Dendritic cell treated with granulocyte-macrophage colony-stimulating factor and Interleukin-4, amounts not matched to agents 40 ng/mL and 50 ng/mL, for 4 days (primary cell): Measurements from ENCODE around the gene TGFBR3L.
"Not testable (repeated sequence)": the region's sequence is repeated elsewhere in the genome, so short reads cannot be mapped to it uniquely, and the experiment has no call there.

ENCODE experiments used
- H3K27ac Mint-ChIP-seq: one replicate; pipeline ENCODE4 v1.8.0; 2022; ENCODE audit warnings: mild to moderate bottlenecking, mixed read lengths
- H3K27me3 Mint-ChIP-seq: one replicate; pipeline ENCODE4 v1.8.0; 2022; ENCODE audit warnings: mild to moderate bottlenecking, mixed read lengths
- H3K36me3 Mint-ChIP-seq: one replicate; pipeline ENCODE4 v1.8.0; 2022; ENCODE audit warnings: low read depth, mixed read lengths
- H3K4me1 Mint-ChIP-seq: one replicate; pipeline ENCODE4 v1.8.0; 2022; ENCODE audit warnings: low read depth, mixed read lengths
- H3K4me3 Mint-ChIP-seq: one replicate; pipeline ENCODE4 v1.8.0; 2022; ENCODE audit warnings: mild to moderate bottlenecking, moderate library complexity, mixed read lengths
- H3K9me3 Mint-ChIP-seq: one replicate; pipeline ENCODE4 v1.8.0; 2022; ENCODE audit warnings: mixed read lengths
- intact Hi-C: fragments of 100-400 bp; cut with micrococcal nuclease; formaldehyde crosslinking; loops from one replicate; pipeline ENCODE4 v1.15.0; 2022

The TGFBR3L gene

GRCh38 chr19:7888826-7889217 lies 25.8 kb upstream of the TGFBR3L start:
- Mint-ChIP-seq H3K36me3 (no peaks in the 10 kb centered on the region), H3K9me3 (no peaks in the 10 kb centered on the region), H3K4me1 (peaks cover 6% of the 10 kb centered on the region), H3K27ac (no peak overlapping the region), H3K27me3 (peaks cover 81% of the 10 kb centered on the region), H3K4me3 (no peak overlapping the region)
- intact Hi-C loops, result no loop called here

GRCh38 chr19:7893362-7894101 lies 21.1 kb upstream of the TGFBR3L start:
- H3K36me3 Mint-ChIP-seq, H3K27ac Mint-ChIP-seq: not testable (repeated sequence)

GRCh38 chr19:7894612-7895309 lies 19.9 kb upstream of the TGFBR3L start:
- no peak overlapping the region for H3K27ac Mint-ChIP-seq
- intact Hi-C loops, result no loop called here
- no peaks in the 10 kb centered on the region for H3K36me3 Mint-ChIP-seq
- no peaks in the 10 kb centered on the region for H3K9me3 Mint-ChIP-seq
- no peak overlapping the region for H3K4me3 Mint-ChIP-seq
- no peaks in the 10 kb centered on the region for H3K4me1 Mint-ChIP-seq
- peaks cover 63% of the 10 kb centered on the region for H3K27me3 Mint-ChIP-seq

More at GRCh38 chr19:7893362-7894101, 21.1 kb upstream of the TGFBR3L start:
- H3K27me3 Mint-ChIP-seq, result peaks cover 71% of the 10 kb centered on the region
- intact Hi-C loops, H3K9me3 Mint-ChIP-seq, H3K4me3 Mint-ChIP-seq, H3K4me1 Mint-ChIP-seq: not testable (repeated sequence)

- H3K36me3 Mint-ChIP-seq, result no peaks in the 10 kb centered on the region
- H3K4me3 Mint-ChIP-seq, result no peak overlapping the region
- no peaks in the 10 kb centered on the region for H3K4me1 Mint-ChIP-seq
- intact Hi-C loops, result no loop called here
- peaks cover 61% of the 10 kb centered on the region for H3K27me3 Mint-ChIP-seq
- H3K9me3 Mint-ChIP-seq, result no peaks in the 10 kb centered on the region
- no peak overlapping the region for H3K27ac Mint-ChIP-seq
These were observed 19.1 kb upstream of the TGFBR3L start for GRCh38 chr19:7895565-7895964.

- intact Hi-C loops, result no loop called here
- H3K27me3 Mint-ChIP-seq, result peaks cover 46% of the 10 kb centered on the region
- H3K36me3 Mint-ChIP-seq, result no peaks in the 10 kb centered on the region
- H3K9me3 Mint-ChIP-seq, result no peaks in the 10 kb centered on the region
- H3K4me1 Mint-ChIP-seq, result peaks cover under 1% of the 10 kb centered on the region
- H3K27ac Mint-ChIP-seq, result no peak overlapping the region
- H3K4me3 Mint-ChIP-seq, result no peak overlapping the region
These were observed 17.3 kb upstream of the TGFBR3L start for GRCh38 chr19:7897292-7897691.

- Mint-ChIP-seq H3K4me1 (peaks cover 12% of the 10 kb centered on the region), H3K27me3 (peaks cover 39% of the 10 kb centered on the region), H3K27ac (no peak overlapping the region), H3K36me3 (no peaks in the 10 kb centered on the region), H3K4me3 (no peak overlapping the region), H3K9me3 (no peaks in the 10 kb centered on the region)
- intact Hi-C loops, result no loop called here
These were observed 15.7 kb upstream of the TGFBR3L start for GRCh38 chr19:7898967-7899366.

- intact Hi-C loops, result no loop called here
These were observed 14.8 kb upstream of the TGFBR3L start for GRCh38 chr19:7899751-7900378.

GRCh38 chr19:7900401-7900870 lies 14.2 kb upstream of the TGFBR3L start:
- no peaks in the 10 kb centered on the region for H3K9me3 Mint-ChIP-seq
- no peak overlapping the region for H3K4me3 Mint-ChIP-seq
- H3K27ac Mint-ChIP-seq, result no peak overlapping the region
- H3K4me1 Mint-ChIP-seq, result peaks cover 23% of the 10 kb centered on the region
- peaks cover 26% of the 10 kb centered on the region for H3K27me3 Mint-ChIP-seq
- H3K36me3 Mint-ChIP-seq, result peaks cover 12% of the 10 kb centered on the region
- intact Hi-C loops, result no loop called here

More at GRCh38 chr19:7899751-7900378, 14.8 kb upstream of the TGFBR3L start:
- H3K4me3 Mint-ChIP-seq, result no peak overlapping the region
- H3K4me1 Mint-ChIP-seq, result peaks cover 17% of the 10 kb centered on the region
- no peak overlapping the region for H3K27ac Mint-ChIP-seq
- peaks cover 7% of the 10 kb centered on the region for H3K36me3 Mint-ChIP-seq
- H3K9me3 Mint-ChIP-seq, result no peaks in the 10 kb centered on the region
- H3K27me3 Mint-ChIP-seq, result peaks cover 30% of the 10 kb centered on the region

- Mint-ChIP-seq H3K27ac (no peak overlapping the region), H3K27me3 (peaks cover 23% of the 10 kb centered on the region), H3K36me3 (peaks cover 17% of the 10 kb centered on the region), H3K4me1 (peaks cover 28% of the 10 kb centered on the region), H3K9me3 (no peaks in the 10 kb centered on the region), H3K4me3 (no peak overlapping the region)
- intact Hi-C loops, result no loop called here
These were observed 13.7 kb upstream of the TGFBR3L start for GRCh38 chr19:7900931-7901330.

GRCh38 chr19:7901337-7901736 lies 13.3 kb upstream of the TGFBR3L start:
- Mint-ChIP-seq H3K4me1 (peaks cover 32% of the 10 kb centered on the region), H3K36me3 (peaks cover 21% of the 10 kb centered on the region), H3K9me3 (no peaks in the 10 kb centered on the region), H3K27ac (no peak overlapping the region), H3K4me3 (no peak overlapping the region), H3K27me3 (peaks cover 23% of the 10 kb centered on the region)
- intact Hi-C loops, result no loop called here

- peak overlapping the region; percentile 90 for H3K4me3 Mint-ChIP-seq
- intact Hi-C loops, result loop anchor here (1.0 to 2.0 kb wide), 2 partner anchors 18 to 40 kb away; partner anchors contain the start of genes SNAPC2 and TIMM44
- peak overlapping the region; percentile 86 for H3K27ac Mint-ChIP-seq
- peaks cover 36% of the 10 kb centered on the region for H3K36me3 Mint-ChIP-seq
- H3K4me1 Mint-ChIP-seq, result peaks cover 44% of the 10 kb centered on the region
- peaks cover 18% of the 10 kb centered on the region for H3K27me3 Mint-ChIP-seq
- H3K9me3 Mint-ChIP-seq, result no peaks in the 10 kb centered on the region
These were observed 11.8 kb upstream of the TGFBR3L start for GRCh38 chr19:7902796-7903243.

- peaks cover 15% of the 10 kb centered on the region for H3K27me3 Mint-ChIP-seq
- no peaks in the 10 kb centered on the region for H3K9me3 Mint-ChIP-seq
- H3K36me3 Mint-ChIP-seq, result peaks cover 43% of the 10 kb centered on the region
- H3K27ac Mint-ChIP-seq, result peak within 1 kb of the TSS; percentile 86
- peaks cover 45% of the 10 kb centered on the region for H3K4me1 Mint-ChIP-seq
- H3K4me3 Mint-ChIP-seq, result peak within 1 kb of the TSS; percentile 90
- intact Hi-C loops, result loop anchor here (1.0 to 2.0 kb wide), 2 partner anchors 17 to 40 kb away; partner anchors contain the start of genes SNAPC2 and TIMM44
These were observed 11.2 kb upstream of the TGFBR3L start, which contains the start of gene MAP2K7 for GRCh38 chr19:7903244-7904073. MAP2K7 (plus strand) TSS chr19:7903877; CDS start chr19:7903945, 68 bp downstream.
